Measurements from ENCODE around the gene ATXN2. TPM values are rescaled to one million over a fixed set of nuclear protein-coding genes. Genes with fewer than 3 reads are reported as not detected.
A peak's percentile ranks its signal among the peaks of the same experiment; 100 is the strongest.

The ATXN2 gene
- total and polyA plus RNA-seq, 9 of the 15 experiments (the other 6 are each of a cell fraction or from before 2014, with no cell fraction given): 16.8 to 67.8 (median 29.3) TPM

DNA sequence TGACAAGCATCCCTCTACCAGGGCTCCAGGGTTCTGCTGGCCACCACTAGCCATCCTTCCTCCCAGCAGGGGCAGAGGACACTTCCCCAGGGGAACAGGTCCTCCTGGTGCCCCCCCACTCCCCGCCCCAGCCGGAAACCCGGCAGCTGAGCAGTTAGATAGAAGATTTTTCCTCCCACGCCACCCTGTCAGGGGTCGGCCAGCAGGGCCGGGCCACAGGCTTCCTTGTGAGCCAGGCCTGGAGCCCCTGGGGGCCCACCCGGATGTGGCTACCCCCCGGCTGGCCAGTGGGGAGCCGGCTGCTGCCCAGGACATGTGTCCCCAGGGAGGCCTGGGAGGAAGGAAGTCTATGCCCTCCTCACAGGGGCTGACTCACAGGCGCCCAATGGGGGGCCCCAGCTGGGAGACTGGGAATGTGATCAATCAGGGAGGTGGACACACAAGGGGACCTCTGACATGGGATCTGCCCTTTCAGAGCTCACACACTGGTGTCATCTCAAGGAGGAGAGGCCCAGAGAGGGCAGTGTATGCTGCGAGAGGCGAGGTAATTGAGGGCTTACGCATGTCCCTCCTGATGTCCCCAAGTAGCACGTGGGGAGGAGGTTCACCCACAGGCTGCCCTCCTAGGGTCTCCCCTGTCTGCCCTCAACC, 189.2 kb downstream of the ATXN2 start (continued):
- no peak for TF ChIP-seq PYGO2 (tag; IDR thresholded peaks at IDR 0.05)
- TF ChIP-seq BCL6 (CRISPR knock-in tag; IDR thresholded peaks at IDR 0.05): no peak
- TF ChIP-seq ZBTB1 (CRISPR knock-in tag; IDR thresholded peaks at IDR 0.05; ENCODE audit: borderline replicate concordance, low read depth): no peak
- TF ChIP-seq POLR2B (IDR thresholded peaks at IDR 0.05; ENCODE audit: low read depth, partially characterized antibody): no peak
- 0 out of 2 replicates have a peak, but pooled peaks have one; percentile 41 for TF ChIP-seq C11orf30 (IDR thresholded peaks at IDR 0.05; ENCODE audit: low read depth)
- no peak for TF ChIP-seq MAFG (tag; conservative IDR thresholded peaks at IDR 0.05)
- TF ChIP-seq ZNF518B (CRISPR knock-in tag; IDR thresholded peaks at IDR 0.05): no peak
- no peak for TF ChIP-seq SRSF9 (IDR thresholded peaks at IDR 0.05; ENCODE audit: borderline replicate concordance, low read depth, low read length)
- TF ChIP-seq ZNF41 (CRISPR knock-in tag; conservative IDR thresholded peaks at IDR 0.05): no peak
- TF ChIP-seq THAP7 (CRISPR knock-in tag; IDR thresholded peaks at IDR 0.05): no peak
- TF ChIP-seq, protein P1, sequence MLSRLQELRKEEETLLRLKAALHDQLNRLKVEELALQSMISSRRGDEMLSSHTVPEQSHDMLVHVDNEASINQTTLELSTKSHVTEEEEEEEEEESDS (CRISPR knock-in tag; IDR thresholded peaks at IDR 0.05): no peak
- TF ChIP-seq ZNF780A (CRISPR knock-in tag; IDR thresholded peaks at IDR 0.05): no peak
- TF ChIP-seq LCOR (CRISPR knock-in tag; IDR thresholded peaks at IDR 0.05): no peak
- TF ChIP-seq ZNF77 (CRISPR knock-in tag; IDR thresholded peaks at IDR 0.05): no peak
- no peak for TF ChIP-seq L3MBTL2 (IDR thresholded peaks at IDR 0.05)
- TF ChIP-seq DMBX1 (CRISPR knock-in tag; IDR thresholded peaks at IDR 0.05; ENCODE audit: borderline replicate concordance): 0 out of 2 replicates have a peak, but pooled peaks have one; percentile 35
- no peak for TF ChIP-seq NR3C1 (CRISPR knock-in tag; IDR thresholded peaks at IDR 0.05)
- no peak for TF ChIP-seq CSDE1 (IDR thresholded peaks at IDR 0.05)
- TF ChIP-seq SIN3A (IDR thresholded peaks at IDR 0.05; ENCODE audit: borderline replicate concordance in 2 of 2, control insufficient read depth in 1 of 2, low read depth in 2 of 2, low read length in 2 of 2): peak in 1 of 2 experiments; percentile 6; a peak in 1 of 4 replicates
- no peak for TF ChIP-seq NFYB (IDR thresholded peaks at IDR 0.05; ENCODE audit: extremely low read depth, insufficient read length)
- no peak for TF ChIP-seq KLF6 (CRISPR knock-in tag; IDR thresholded peaks at IDR 0.05; ENCODE audit: borderline replicate concordance)
- no peak for TF ChIP-seq POLR2H (tag; IDR thresholded peaks at IDR 0.05; ENCODE audit: low read depth)
- no peak for TF ChIP-seq ATF4 (CRISPR knock-in tag; IDR thresholded peaks at IDR 0.05)
- no peak for TF ChIP-seq IRF2 (CRISPR knock-in tag; IDR thresholded peaks at IDR 0.05)
- no peak for TF ChIP-seq ZNF511 (CRISPR knock-in tag; IDR thresholded peaks at IDR 0.05)

All from K562 (cell line).